ENCODE results near the gene HMCN1.

Gene HMCN1

DNA sequence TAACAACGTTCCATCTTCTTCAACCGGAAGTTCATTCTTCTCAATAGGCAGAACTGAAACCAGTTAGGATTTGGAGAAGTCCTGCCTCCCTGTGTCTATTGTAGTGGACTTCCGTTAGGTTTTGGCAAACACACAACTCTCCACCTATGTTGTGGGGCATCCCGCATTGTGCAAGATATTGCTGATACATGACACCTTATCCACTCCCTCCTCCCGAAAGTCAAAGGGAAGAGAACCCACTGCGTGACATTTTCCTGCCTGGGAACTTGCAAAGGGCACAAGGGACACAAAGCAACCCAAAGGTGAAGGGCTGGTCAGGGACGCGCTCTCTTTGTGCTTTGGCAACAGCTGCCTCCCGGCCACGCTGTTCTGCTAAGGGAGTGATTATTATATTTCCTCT is 476.1 kb downstream of the HMCN1 start:
- no peak for TF ChIP-seq FOXP2 (optimal IDR thresholded peaks at IDR 0.05; ENCODE audit: borderline replicate concordance, extremely low read depth, extremely low read length, insufficient read depth)
- no peak for TF ChIP-seq SIN3A (IDR thresholded peaks at IDR 0.05; ENCODE audit: borderline replicate concordance, insufficient read depth, low read length)
- TF ChIP-seq POLR2AphosphoS5 (IDR thresholded peaks at IDR 0.05; ENCODE audit: low read depth, low read length), result no peak
- TF ChIP-seq, protein P1, sequence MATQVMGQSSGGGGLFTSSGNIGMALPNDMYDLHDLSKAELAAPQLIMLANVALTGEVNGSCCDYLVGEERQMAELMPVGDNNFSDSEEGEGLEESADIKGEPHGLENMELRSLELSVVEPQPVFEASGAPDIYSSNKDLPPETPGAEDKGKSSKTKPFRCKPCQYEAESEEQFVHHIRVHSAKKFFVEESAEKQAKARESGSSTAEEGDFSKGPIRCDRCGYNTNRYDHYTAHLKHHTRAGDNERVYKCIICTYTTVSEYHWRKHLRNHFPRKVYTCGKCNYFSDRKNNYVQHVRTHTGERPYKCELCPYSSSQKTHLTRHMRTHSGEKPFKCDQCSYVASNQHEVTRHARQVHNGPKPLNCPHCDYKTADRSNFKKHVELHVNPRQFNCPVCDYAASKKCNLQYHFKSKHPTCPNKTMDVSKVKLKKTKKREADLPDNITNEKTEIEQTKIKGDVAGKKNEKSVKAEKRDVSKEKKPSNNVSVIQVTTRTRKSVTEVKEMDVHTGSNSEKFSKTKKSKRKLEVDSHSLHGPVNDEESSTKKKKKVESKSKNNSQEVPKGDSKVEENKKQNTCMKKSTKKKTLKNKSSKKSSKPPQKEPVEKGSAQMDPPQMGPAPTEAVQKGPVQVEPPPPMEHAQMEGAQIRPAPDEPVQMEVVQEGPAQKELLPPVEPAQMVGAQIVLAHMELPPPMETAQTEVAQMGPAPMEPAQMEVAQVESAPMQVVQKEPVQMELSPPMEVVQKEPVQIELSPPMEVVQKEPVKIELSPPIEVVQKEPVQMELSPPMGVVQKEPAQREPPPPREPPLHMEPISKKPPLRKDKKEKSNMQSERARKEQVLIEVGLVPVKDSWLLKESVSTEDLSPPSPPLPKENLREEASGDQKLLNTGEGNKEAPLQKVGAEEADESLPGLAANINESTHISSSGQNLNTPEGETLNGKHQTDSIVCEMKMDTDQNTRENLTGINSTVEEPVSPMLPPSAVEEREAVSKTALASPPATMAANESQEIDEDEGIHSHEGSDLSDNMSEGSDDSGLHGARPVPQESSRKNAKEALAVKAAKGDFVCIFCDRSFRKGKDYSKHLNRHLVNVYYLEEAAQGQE (IDR thresholded peaks at IDR 0.05; ENCODE audit: insufficient read depth in 1 of 2, low read depth in 2 of 2, low read length in 2 of 2), result no peak
- TF ChIP-seq TAF1 (IDR thresholded peaks at IDR 0.05; ENCODE audit: borderline replicate concordance, insufficient read depth, low read length), result no peak

DNA sequence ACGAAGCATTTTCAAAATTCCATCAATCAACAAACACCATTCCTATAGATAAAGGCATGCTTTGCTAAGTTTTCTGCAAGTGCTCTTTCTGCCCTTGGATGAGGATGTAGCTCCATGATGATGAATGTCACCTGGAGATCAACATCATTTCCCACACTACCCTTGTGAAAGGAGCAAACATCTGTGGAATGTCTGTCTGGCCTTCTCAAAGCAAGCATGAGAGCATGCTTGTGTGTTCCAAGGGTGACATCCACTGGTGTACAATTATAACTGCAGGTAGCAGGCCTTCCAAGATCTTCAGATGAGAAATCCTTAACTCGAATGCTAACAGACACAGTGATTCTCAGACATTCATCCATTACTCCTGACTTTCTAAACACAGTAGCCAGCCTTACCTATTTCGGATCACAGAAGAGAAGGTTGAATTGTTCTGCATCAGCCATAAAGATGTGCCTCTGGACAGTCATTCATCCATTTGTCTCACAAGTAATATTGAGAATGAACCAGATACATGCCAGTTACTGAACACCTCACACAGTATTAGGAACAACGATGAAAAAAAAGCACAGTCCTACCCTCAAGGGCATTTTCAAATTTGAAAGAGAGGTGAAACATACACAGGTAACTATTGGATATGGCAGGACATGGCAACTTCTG is 478.5 kb downstream of the HMCN1 start:
- TF ChIP-seq POLR2AphosphoS5 (IDR thresholded peaks at IDR 0.05; ENCODE audit: low read depth, low read length) (no peak), TAF1 (IDR thresholded peaks at IDR 0.05; ENCODE audit: borderline replicate concordance, insufficient read depth, low read length) (no peak), SIN3A (IDR thresholded peaks at IDR 0.05; ENCODE audit: borderline replicate concordance, insufficient read depth, low read length) (no peak), FOXP2 (optimal IDR thresholded peaks at IDR 0.05; ENCODE audit: borderline replicate concordance, extremely low read depth, extremely low read length, insufficient read depth) (no peak)
- TF ChIP-seq, protein P1 (IDR thresholded peaks at IDR 0.05; ENCODE audit: insufficient read depth in 1 of 2, low read depth in 2 of 2, low read length in 2 of 2), result no peak

DNA sequence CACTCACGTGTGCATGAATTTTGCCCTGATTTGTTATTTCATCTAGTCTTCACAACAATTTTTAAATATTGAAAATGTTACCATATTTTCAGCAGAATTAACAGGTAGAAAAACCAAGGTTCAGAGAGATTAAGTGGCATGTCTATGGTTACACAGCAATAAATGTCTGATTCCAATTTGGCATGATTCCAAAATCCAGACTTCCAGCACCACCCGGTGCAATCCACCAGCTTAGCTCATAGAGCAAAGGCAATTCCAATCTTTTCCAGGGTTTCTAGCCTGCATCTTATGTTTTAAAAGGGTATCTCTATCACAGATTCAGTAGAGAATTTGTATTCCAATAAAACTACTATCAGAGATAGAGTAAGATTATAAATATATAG is 479.0 kb downstream of the HMCN1 start:
- TF ChIP-seq POLR2AphosphoS5 (IDR thresholded peaks at IDR 0.05; ENCODE audit: low read depth, low read length), result no peak
- TF ChIP-seq TAF1 (IDR thresholded peaks at IDR 0.05; ENCODE audit: borderline replicate concordance, insufficient read depth, low read length), result no peak
- no peak for TF ChIP-seq FOXP2 (optimal IDR thresholded peaks at IDR 0.05; ENCODE audit: borderline replicate concordance, extremely low read depth, extremely low read length, insufficient read depth)
- no peak for TF ChIP-seq SIN3A (IDR thresholded peaks at IDR 0.05; ENCODE audit: borderline replicate concordance, insufficient read depth, low read length)
- TF ChIP-seq, protein P1 (IDR thresholded peaks at IDR 0.05; ENCODE audit: insufficient read depth in 1 of 2, low read depth in 2 of 2, low read length in 2 of 2), result no peak

DNA sequence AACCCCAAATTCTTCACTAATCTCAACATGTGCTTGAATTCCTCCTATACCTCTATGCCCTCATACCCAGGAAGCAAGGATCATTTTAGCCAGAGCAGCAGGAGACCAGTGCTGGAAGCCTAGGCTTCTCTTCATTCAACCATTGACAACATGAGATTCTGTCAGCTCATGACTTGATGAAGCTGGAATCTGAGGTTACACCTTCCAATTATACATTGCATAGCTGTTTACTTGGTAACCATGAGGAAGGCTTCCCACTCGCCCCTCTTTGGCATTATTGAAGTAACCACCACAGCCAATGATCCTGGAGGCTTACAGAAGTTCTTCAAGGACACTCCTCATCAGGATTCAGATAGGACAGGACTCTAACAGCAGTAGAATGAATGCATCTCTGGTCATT is 480.6 kb downstream of the HMCN1 start:
- TF ChIP-seq TAF1 (IDR thresholded peaks at IDR 0.05; ENCODE audit: borderline replicate concordance, insufficient read depth, low read length) (no peak), FOXP2 (optimal IDR thresholded peaks at IDR 0.05; ENCODE audit: borderline replicate concordance, extremely low read depth, extremely low read length, insufficient read depth) (no peak), POLR2AphosphoS5 (IDR thresholded peaks at IDR 0.05; ENCODE audit: low read depth, low read length) (no peak), SIN3A (IDR thresholded peaks at IDR 0.05; ENCODE audit: borderline replicate concordance, insufficient read depth, low read length) (no peak)
- TF ChIP-seq, protein P1 (IDR thresholded peaks at IDR 0.05; ENCODE audit: insufficient read depth in 1 of 2, low read depth in 2 of 2, low read length in 2 of 2), result no peak
